Stimulated activated CD4-positive, alpha-beta T cell treated with anti-CD3 and anti-CD28 coated beads, Interleukin-1b, Interleukin-23, amount 100 ng/mL, for 1 hour (primary cell): ENCODE data around the gene MT1F.

Experiments
- DNase-seq, 2 donors: peaks; one replicate each; pipeline ENCODE4 v3.0.0-alpha.2; 2020; ENCODE audit warnings: low read depth in 2 of 2

MT1F gene

GRCh38 chr16:56700195-56700594 is 42.4 kb downstream of the MT1F start:
- no peak for DNase-seq

- no peak for DNase-seq
Observed at GRCh38 chr16:56700631-56701030, 42.9 kb downstream of the MT1F start.

- DNase-seq: no peak
Observed at GRCh38 chr16:56701534-56701933, 43.8 kb downstream of the MT1F start.

- DNase-seq: no peak
Observed at GRCh38 chr16:56702836-56703235, 45.1 kb downstream of the MT1F start.
